Astrocyte (in vitro differentiated cells and primary cell): Measurements from ENCODE around the gene REPS1. TPM values are rescaled to one million over a fixed set of nuclear protein-coding genes. Genes with fewer than 3 reads are reported as not detected.

Experiments
- DNase-seq: peaks from one replicate; pipeline ENCODE4 v3.0.0-alpha.2; 2010; ENCODE audit warnings: low read depth
- FAIRE-seq: peaks from 2 replicates; lab custom pipeline; 2011; peaks lifted over from hg19 to GRCh38; lab: Jason Lieb, UNC
- H2AFZ ChIP-seq: 2 replicates; pipeline ENCODE4 v1.6.0; 2012; ENCODE audit warnings: low read depth, low read length, inconsistent platforms
- H3K27ac ChIP-seq: 2 replicates; pipeline ENCODE4 v1.5.1; 2011; ENCODE audit warnings: low read depth, low read length, inconsistent platforms
- H3K27me3 ChIP-seq: 2 replicates; pipeline ENCODE4 v1.6.0; 2011; ENCODE audit warnings: low read length, inconsistent platforms; ENCODE audit not compliant: insufficient read depth
- H3K36me3 ChIP-seq: 2 replicates; pipeline ENCODE4 v1.5.1; 2011; ENCODE audit warnings: low read length, inconsistent platforms; ENCODE audit not compliant: insufficient read depth
- H3K4me1 ChIP-seq: 2 replicates; pipeline ENCODE4 v1.5.1; 2011; ENCODE audit warnings: low read length, inconsistent platforms; ENCODE audit not compliant: insufficient read depth
- H3K4me2 ChIP-seq: 2 replicates; pipeline ENCODE4 v1.6.0; 2012; ENCODE audit warnings: low read length, inconsistent platforms
- H3K4me3 ChIP-seq: 2 replicates; pipeline ENCODE4 v1.5.1; 2011; ENCODE audit warnings: low read depth, mild to moderate bottlenecking, low read length, inconsistent platforms; ENCODE audit not compliant: insufficient read depth
- H3K79me2 ChIP-seq: 2 replicates; pipeline ENCODE4 v1.6.0; 2012; ENCODE audit warnings: mild to moderate bottlenecking, low read length, inconsistent platforms; ENCODE audit not compliant: insufficient read depth
- H3K9ac ChIP-seq: 2 replicates; pipeline ENCODE4 v1.6.0; 2012; ENCODE audit warnings: mild to moderate bottlenecking, low read length, inconsistent platforms
- H3K9me3 ChIP-seq: 2 replicates; pipeline ENCODE4 v1.5.1; 2012; ENCODE audit warnings: low read depth, mild to moderate bottlenecking, low read length, inconsistent platforms; ENCODE audit not compliant: insufficient read depth
- H4K20me1 ChIP-seq: 2 replicates; pipeline ENCODE4 v1.6.0; 2012; ENCODE audit warnings: low read length, inconsistent platforms; ENCODE audit not compliant: insufficient read depth
- H3K27ac Mint-ChIP-seq: one replicate; pipeline ENCODE4 v1.8.0; 2021; ENCODE audit warnings: mild to moderate bottlenecking, mixed read lengths; ENCODE audit not compliant: unreplicated experiment
- H3K27me3 Mint-ChIP-seq: one replicate; pipeline ENCODE4 v1.8.0; 2021; ENCODE audit warnings: low read depth, mixed read lengths; ENCODE audit not compliant: unreplicated experiment
- H3K36me3 Mint-ChIP-seq: one replicate; pipeline ENCODE4 v1.8.0; 2021; ENCODE audit warnings: low read depth, mixed read lengths; ENCODE audit not compliant: unreplicated experiment
- H3K4me1 Mint-ChIP-seq: one replicate; pipeline ENCODE4 v1.8.0; 2021; ENCODE audit warnings: low read depth, mixed read lengths; ENCODE audit not compliant: unreplicated experiment
- H3K4me3 Mint-ChIP-seq: one replicate; pipeline ENCODE4 v1.8.0; 2021; ENCODE audit warnings: mild to moderate bottlenecking, moderate library complexity, mixed read lengths; ENCODE audit not compliant: unreplicated experiment
- H3K9me3 Mint-ChIP-seq: one replicate; pipeline ENCODE4 v1.8.0; 2021; ENCODE audit warnings: mild to moderate bottlenecking, mixed read lengths; ENCODE audit not compliant: unreplicated experiment
- CTCF ChIP-seq: IDR thresholded peaks from 2 replicates; pipeline ENCODE4 v1.5.1; 2011; ENCODE audit warnings: low read depth, mild to moderate bottlenecking, inconsistent platforms, low read length, moderate library complexity; ENCODE audit not compliant: insufficient read depth
- EZH2 ChIP-seq: IDR thresholded peaks from 2 replicates; pipeline ENCODE4 v1.6.1; 2012; ENCODE audit warnings: mild to moderate bottlenecking, low read length, inconsistent platforms; ENCODE audit not compliant: insufficient read depth
- total RNA-seq: library from RNA; stranded (reverse); gene quantifications from 2 replicates; pipeline ENCODE4 v1.2.1, GENCODE V29; 2021

Gene REPS1
- total RNA-seq, 1 donor from 2014 or later = 39.1 TPM

- no peak overlapping the region for H3K9ac ChIP-seq
- no peak for FAIRE-seq
Measured at GRCh38 chr6:139019722-139020121, 31.7 kb upstream of the REPS1 start.

GRCh38 chr6:139017227-139017626 lies 29.2 kb upstream of the REPS1 start:
- Histone ChIP-seq H3K4me1 (no peaks in the 10 kb centered on the region), H4K20me1 (no peaks in the 10 kb centered on the region), H3K4me2 (no peak overlapping the region), H3K4me3 (no peak overlapping the region), H3K9me3 (no peaks in the 10 kb centered on the region), H3K9ac (no peak overlapping the region), H3K27me3 (no peaks in the 10 kb centered on the region), H3K27ac (no peak overlapping the region), H2AFZ (no peak overlapping the region), H3K79me2 (no peaks in the 10 kb centered on the region), H3K36me3 (no peaks in the 10 kb centered on the region)
- no peaks in the 10 kb centered on the region for H3K4me1 Mint-ChIP-seq
- no peak overlapping the region for H3K4me3 Mint-ChIP-seq
- no peaks in the 10 kb centered on the region for H3K27me3 Mint-ChIP-seq
- peak; percentile 46 for DNase-seq
- H3K27ac Mint-ChIP-seq = no peak overlapping the region
- FAIRE-seq = no peak
- H3K9me3 Mint-ChIP-seq = no peaks in the 10 kb centered on the region
- no peak for TF ChIP-seq EZH2
- TF ChIP-seq CTCF = no peak
- no peaks in the 10 kb centered on the region for H3K36me3 Mint-ChIP-seq

More at GRCh38 chr6:139019722-139020121, 31.7 kb upstream of the REPS1 start:
- H3K27me3 ChIP-seq = no peaks in the 10 kb centered on the region
- H3K36me3 ChIP-seq = no peaks in the 10 kb centered on the region
- TF ChIP-seq CTCF (no peak), EZH2 (no peak)
- H4K20me1 ChIP-seq = no peaks in the 10 kb centered on the region
- no peaks in the 10 kb centered on the region for H3K9me3 ChIP-seq
- no peaks in the 10 kb centered on the region for H3K9me3 Mint-ChIP-seq
- H3K79me2 ChIP-seq = no peaks in the 10 kb centered on the region
- H3K4me1 Mint-ChIP-seq = no peaks in the 10 kb centered on the region
- H3K27ac ChIP-seq = no peak overlapping the region
- no peak for DNase-seq
- no peak overlapping the region for H3K4me3 ChIP-seq
- H3K4me3 Mint-ChIP-seq = no peak overlapping the region
- H3K4me2 ChIP-seq = no peak overlapping the region
- H3K27ac Mint-ChIP-seq = no peak overlapping the region
- no peaks in the 10 kb centered on the region for H3K36me3 Mint-ChIP-seq
- H3K4me1 ChIP-seq = no peaks in the 10 kb centered on the region
- H2AFZ ChIP-seq = no peak overlapping the region
- H3K27me3 Mint-ChIP-seq = no peaks in the 10 kb centered on the region

- no peaks in the 10 kb centered on the region for H3K27me3 Mint-ChIP-seq
- FAIRE-seq (no peak), DNase-seq (no peak)
- Histone ChIP-seq H3K9ac (no peak overlapping the region), H3K4me2 (no peak overlapping the region), H3K79me2 (no peaks in the 10 kb centered on the region), H3K27ac (no peak overlapping the region), H3K9me3 (no peaks in the 10 kb centered on the region), H3K36me3 (no peaks in the 10 kb centered on the region), H4K20me1 (no peaks in the 10 kb centered on the region), H2AFZ (no peak overlapping the region), H3K27me3 (no peaks in the 10 kb centered on the region), H3K4me3 (no peak overlapping the region), H3K4me1 (no peaks in the 10 kb centered on the region)
- no peak for TF ChIP-seq EZH2
- no peak for TF ChIP-seq CTCF
- no peaks in the 10 kb centered on the region for H3K9me3 Mint-ChIP-seq
- H3K4me3 Mint-ChIP-seq = no peak overlapping the region
- H3K27ac Mint-ChIP-seq = no peak overlapping the region
- no peaks in the 10 kb centered on the region for H3K4me1 Mint-ChIP-seq
- H3K36me3 Mint-ChIP-seq = no peaks in the 10 kb centered on the region
Measured at GRCh38 chr6:139016337-139017213, 28.5 kb upstream of the REPS1 start.
